Gastroesophageal sphincter (tissue), 4 donors: ENCODE results near the gene SEC24D. TPM values are rescaled to one million over a fixed set of nuclear protein-coding genes. Genes with fewer than 3 reads are reported as not detected.
"Not testable (repeated sequence)": the region's sequence is repeated elsewhere in the genome, so short reads cannot be mapped to it uniquely, and the experiment has no call there.

Experiments used
- ATAC-seq: fragments of 150-250 bp; one replicate; pipeline ENCODE4 v1.9.1; 2016; ENCODE audit warnings: mild to moderate bottlenecking, moderate library complexity
- H3K27ac ChIP-seq, 4 donors: fragments of 200-600 bp; sonication (generic) in 3 of 4; 1 replicate in 3 of 4; 2 replicates in 1 of 4; pipeline ENCODE4 v1.5.1; 2016 to 2019
- H3K27me3 ChIP-seq: fragments of 200-600 bp; sonication (generic); one replicate; pipeline ENCODE4 v1.5.1; 2019
- H3K36me3 ChIP-seq, 2 donors: fragments of 200-600 bp; sonication (generic); one replicate each; pipeline ENCODE4 v1.5.1; 2019; ENCODE audit warnings: control low read depth in 1 of 2
- H3K4me1 ChIP-seq, 3 donors: fragments of 200-600 bp; sonication (generic); 1 replicate in 2 of 3; 2 replicates in 1 of 3; pipeline ENCODE4 v1.5.1; 2016 to 2019; ENCODE audit warnings: control low read depth in 2 of 3
- H3K4me3 ChIP-seq, 2 donors: fragments of 200-600 bp; sonication (generic); one replicate each; pipeline ENCODE4 v1.5.1; 2019; ENCODE audit warnings: mild to moderate bottlenecking in 1 of 2, moderate library complexity in 1 of 2
- H3K9me3 ChIP-seq, 3 donors: fragments of 200-600 bp; sonication (generic); one replicate each; pipeline ENCODE4 v1.5.1; 2017 to 2019; ENCODE audit warnings: control low read depth in 2 of 3
- EP300 ChIP-seq: sonication (generic); formaldehyde crosslinking; IDR thresholded peaks from one replicate; pipeline ENCODE4 v1.6.1; 2017; ENCODE audit warnings: antibody characterized with exemption, mild to moderate bottlenecking
- POLR2A ChIP-seq, 2 donors: fragments of 450-650 bp; IDR thresholded peaks; one replicate each; pipeline ENCODE4 v1.6.1; 2017; ENCODE audit warnings: antibody characterized with exemption in 2 of 2, mild to moderate bottlenecking in 2 of 2, moderate library complexity in 1 of 2
- POLR2AphosphoS5 ChIP-seq: sonication (generic); formaldehyde crosslinking; IDR thresholded peaks from one replicate; pipeline ENCODE4 v1.6.1; 2017; ENCODE audit warnings: antibody characterized with exemption
- WGBS, 2 donors: methylation state at CpG; one replicate each; pipeline ENCODE4 v1.1.5; 2018; ENCODE audit warnings: low coverage in 1 of 2; 5-methylcytosine and 5-hydroxymethylcytosine counted together
- total RNA-seq, 4 donors: library from RNA; depleted of rRNA; stranded (reverse); fragments of >200 nt; gene quantifications; one replicate each; pipeline ENCODE4 v1.1.0, GENCODE V29; 2016
- TF ChIP-seq, protein P1 (sequence below), 4 experiments: fragments of 200-600 bp in 2 of 4; fragments of 450-650 bp in 2 of 4; sonication (generic) in 1 of 4; IDR thresholded peaks; one replicate each; pipeline ENCODE4 v1.5.1; 2017 to 2019; ENCODE audit warnings: antibody characterized with exemption in 4 of 4, mild to moderate bottlenecking in 2 of 4, moderate library complexity in 2 of 4

The SEC24D gene
- total RNA-seq, 4 donors from 2014 or later = 29.3 to 40.9 (median 33.2) TPM

- H3K27ac ChIP-seq = peak overlapping the region in 1 of 4 donors; percentile 24
- no peaks in the 10 kb centered on the region for H3K27me3 ChIP-seq
- 44 to 100% methylated on average over 1 of the region's 1 CpG for WGBS, 2 donors
- H3K9me3 ChIP-seq = no peaks in the 10 kb centered on the region
- no peak overlapping the region for H3K4me3 ChIP-seq
- TF ChIP-seq POLR2A (IDR thresholded peaks at IDR 0.05) (no peak), EP300 (no peak), POLR2AphosphoS5 (no peak)
- TF ChIP-seq, protein P1, sequence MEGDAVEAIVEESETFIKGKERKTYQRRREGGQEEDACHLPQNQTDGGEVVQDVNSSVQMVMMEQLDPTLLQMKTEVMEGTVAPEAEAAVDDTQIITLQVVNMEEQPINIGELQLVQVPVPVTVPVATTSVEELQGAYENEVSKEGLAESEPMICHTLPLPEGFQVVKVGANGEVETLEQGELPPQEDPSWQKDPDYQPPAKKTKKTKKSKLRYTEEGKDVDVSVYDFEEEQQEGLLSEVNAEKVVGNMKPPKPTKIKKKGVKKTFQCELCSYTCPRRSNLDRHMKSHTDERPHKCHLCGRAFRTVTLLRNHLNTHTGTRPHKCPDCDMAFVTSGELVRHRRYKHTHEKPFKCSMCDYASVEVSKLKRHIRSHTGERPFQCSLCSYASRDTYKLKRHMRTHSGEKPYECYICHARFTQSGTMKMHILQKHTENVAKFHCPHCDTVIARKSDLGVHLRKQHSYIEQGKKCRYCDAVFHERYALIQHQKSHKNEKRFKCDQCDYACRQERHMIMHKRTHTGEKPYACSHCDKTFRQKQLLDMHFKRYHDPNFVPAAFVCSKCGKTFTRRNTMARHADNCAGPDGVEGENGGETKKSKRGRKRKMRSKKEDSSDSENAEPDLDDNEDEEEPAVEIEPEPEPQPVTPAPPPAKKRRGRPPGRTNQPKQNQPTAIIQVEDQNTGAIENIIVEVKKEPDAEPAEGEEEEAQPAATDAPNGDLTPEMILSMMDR (IDR thresholded peaks at IDR 0.05) = no peak
- H3K36me3 ChIP-seq = peaks cover 0 to 76% of the 10 kb centered on the region in 2 donors
- no peak for ATAC-seq
- peaks cover 0 to 4% (median 0%) of the 10 kb centered on the region in 3 donors for H3K4me1 ChIP-seq
These were observed 33.9 kb downstream of the SEC24D start for GRCh38 chr4:118801895-118802575.

- H3K27ac ChIP-seq = no peak overlapping the region
- peaks cover 0 to 73% of the 10 kb centered on the region in 2 donors for H3K36me3 ChIP-seq
- no peak for TF ChIP-seq POLR2AphosphoS5
- TF ChIP-seq POLR2A (IDR thresholded peaks at IDR 0.05) = no peak
- TF ChIP-seq, protein P1 (IDR thresholded peaks at IDR 0.05) = no peak
- TF ChIP-seq EP300 = no peak
- WGBS, 2 donors = 75 to 88% methylated on average over 8 to 9 of the region's 9 CpGs
- ATAC-seq = no peak
- H3K4me1 ChIP-seq = peaks cover 0 to 2% (median 0%) of the 10 kb centered on the region in 3 donors
- H3K9me3 ChIP-seq = no peaks in the 10 kb centered on the region
- no peak overlapping the region for H3K4me3 ChIP-seq
- H3K27me3 ChIP-seq = no peaks in the 10 kb centered on the region
These were observed 36.5 kb downstream of the SEC24D start for GRCh38 chr4:118799231-118799942.

DNA sequence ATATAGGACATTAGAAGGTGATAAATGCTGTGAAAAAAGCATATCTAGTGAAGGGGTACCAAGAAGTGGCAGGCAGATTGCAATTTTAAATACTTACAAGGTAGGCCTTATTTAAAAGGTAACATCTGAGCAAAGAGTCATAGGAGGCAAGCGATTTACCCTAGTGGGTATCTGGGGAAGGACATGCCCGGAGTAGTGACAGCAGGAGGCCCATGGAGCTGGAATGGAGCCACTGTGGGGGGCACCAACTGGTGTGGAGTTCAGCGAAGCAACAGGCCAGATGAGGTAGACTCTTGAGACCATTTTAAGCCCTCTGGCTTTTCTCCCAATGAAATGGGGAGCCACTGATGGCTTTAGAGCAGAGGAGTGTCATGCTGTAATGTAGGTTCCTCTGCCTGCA is 37.3 kb downstream of the SEC24D start:
- Histone ChIP-seq H3K4me3 (no peak overlapping the region), H3K27ac (no peak overlapping the region), H3K4me1 (peaks cover 0 to 9% (median 0%) of the 10 kb centered on the region in 3 donors), H3K27me3 (no peaks in the 10 kb centered on the region), H3K9me3 (no peaks in the 10 kb centered on the region), H3K36me3 (peaks cover 0 to 69% of the 10 kb centered on the region in 2 donors)
- WGBS, 2 donors = 87 to 100% methylated on average over 1 to 3 of the region's 3 CpGs
- no peak for ATAC-seq
- TF ChIP-seq POLR2A (IDR thresholded peaks at IDR 0.05) (no peak), POLR2AphosphoS5 (no peak), EP300 (no peak)
- TF ChIP-seq, protein P1 (IDR thresholded peaks at IDR 0.05) = no peak

- H3K36me3 ChIP-seq = peaks cover 0 to 63% of the 10 kb centered on the region in 2 donors
- no peak overlapping the region for H3K27ac ChIP-seq
- ATAC-seq = no peak
- no peaks in the 10 kb centered on the region for H3K9me3 ChIP-seq
- TF ChIP-seq, protein P1 (IDR thresholded peaks at IDR 0.05) = no peak
- TF ChIP-seq POLR2A (IDR thresholded peaks at IDR 0.05) = no peak
- TF ChIP-seq EP300 = no peak
- TF ChIP-seq POLR2AphosphoS5 = no peak
- 44 to 90% methylated on average over 2 to 3 of the region's 3 CpGs for WGBS, 2 donors
- no peak overlapping the region for H3K4me3 ChIP-seq
- H3K27me3 ChIP-seq = no peaks in the 10 kb centered on the region
- H3K4me1 ChIP-seq = peaks cover 0 to 17% (median 0%) of the 10 kb centered on the region in 3 donors
These were observed 38.3 kb downstream of the SEC24D start for GRCh38 chr4:118797558-118798142.

GRCh38 chr4:118791690-118792446 is 44.1 kb downstream of the SEC24D start:
- 50% methylated on average over 4 of the region's 58 CpGs; no CpG with 5 or more reads in 1 of the 2 donors for WGBS, 2 donors
- H3K9me3 ChIP-seq, H3K27me3 ChIP-seq, ATAC-seq, H3K4me3 ChIP-seq: not testable (repeated sequence)
- Histone ChIP-seq H3K27ac (peak overlapping the region in 2 of 4 donors; percentile 50 to 65), H3K4me1 (peaks cover 18 to 54% (median 19%) of the 10 kb centered on the region in 3 donors), H3K36me3 (peaks cover 0 to 21% of the 10 kb centered on the region in 2 donors)
